ENCODE data around the gene GPR82.
A peak's percentile ranks its signal among the peaks of the same experiment; 100 is the strongest.
"Not testable (repeated sequence)": the region's sequence is repeated elsewhere in the genome, so short reads cannot be mapped to it uniquely, and the experiment has no call there.

The GPR82 gene

GRCh38 chrX:41718481-41719235, 5.3 kb upstream of the GPR82 start:
- no peak for DNase-seq (ENCODE audit: low read depth in 2 of 2)

DNA sequence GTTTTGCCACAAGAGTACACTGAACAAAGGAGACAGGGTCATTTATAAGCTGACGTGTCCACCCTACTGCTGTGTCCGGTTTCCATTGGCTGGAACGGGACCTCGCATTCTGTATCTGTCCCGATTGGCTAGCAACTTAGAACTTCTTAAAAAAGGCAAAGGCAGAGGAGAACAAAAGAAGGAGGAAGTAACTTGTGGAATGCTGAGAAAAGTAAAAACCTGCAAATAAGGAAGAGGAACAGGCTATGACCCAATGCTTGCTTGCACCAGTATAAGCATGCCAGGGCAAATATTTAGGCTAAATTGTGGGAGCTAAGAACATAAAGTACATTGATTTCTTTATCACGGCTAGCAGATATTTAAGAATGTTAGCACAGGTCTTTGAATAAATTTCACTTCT, 4.4 kb upstream of the GPR82 start:
- not testable (repeated sequence) for DNase-seq (ENCODE audit: low read depth in 2 of 2)

DNA sequence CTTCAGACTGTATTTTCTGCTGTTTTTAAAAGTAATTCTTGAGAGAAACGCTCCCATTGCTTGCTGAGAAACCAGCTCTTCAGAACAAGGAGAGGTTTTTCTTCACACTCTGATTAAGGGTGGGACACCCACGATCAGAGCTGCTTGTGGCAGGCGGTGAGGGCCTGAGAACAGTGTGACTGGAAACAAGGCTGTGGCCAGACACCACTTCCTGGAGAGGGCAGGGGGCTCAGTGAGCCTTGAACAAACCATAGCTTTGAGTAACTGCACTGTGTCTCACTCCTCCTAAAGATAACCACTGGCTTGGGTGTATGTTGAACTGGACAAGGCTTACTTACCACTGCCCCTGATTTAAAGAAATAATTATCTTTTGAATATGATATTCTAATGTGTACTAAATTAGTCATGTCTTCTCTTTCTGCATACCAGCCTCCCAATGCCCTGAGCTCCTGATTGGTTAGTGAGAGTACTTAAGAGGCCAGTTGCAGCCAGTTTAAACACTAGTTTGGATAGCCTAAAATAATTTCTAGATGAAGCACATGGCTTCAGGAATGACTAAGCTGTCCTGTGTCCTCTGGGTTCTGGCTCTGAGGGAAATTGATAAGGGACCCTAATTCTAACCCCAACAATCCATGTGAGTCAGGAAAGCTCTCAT, 3.7 kb upstream of the GPR82 start:
- peak; percentile 17 to 18 for DNase-seq (ENCODE audit: low read depth in 2 of 2)

DNA sequence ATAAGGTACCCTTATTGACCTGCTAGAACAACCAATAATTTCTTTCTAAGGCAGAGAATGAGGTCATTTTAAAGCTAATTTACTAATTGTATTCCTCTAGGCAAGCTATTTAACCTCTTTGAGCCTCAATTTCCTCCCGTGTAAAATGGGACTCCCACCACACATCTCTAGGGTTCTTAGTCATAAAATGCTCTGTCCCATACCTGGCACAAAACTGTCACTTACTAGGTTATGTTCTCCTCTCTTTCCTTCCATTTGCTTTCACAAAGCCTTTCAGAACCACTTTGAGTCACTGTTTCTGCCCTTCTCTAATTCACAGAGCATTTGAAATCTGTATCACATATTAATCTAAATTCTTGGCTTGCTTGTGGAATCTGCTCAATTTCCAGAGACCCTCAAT, 2.4 kb upstream of the GPR82 start:
- no peak for DNase-seq (ENCODE audit: low read depth in 2 of 2)

GRCh38 chrX:41722214-41722613, 1.8 kb upstream of the GPR82 start:
- DNase-seq (ENCODE audit: low read depth in 2 of 2) = no peak

DNA sequence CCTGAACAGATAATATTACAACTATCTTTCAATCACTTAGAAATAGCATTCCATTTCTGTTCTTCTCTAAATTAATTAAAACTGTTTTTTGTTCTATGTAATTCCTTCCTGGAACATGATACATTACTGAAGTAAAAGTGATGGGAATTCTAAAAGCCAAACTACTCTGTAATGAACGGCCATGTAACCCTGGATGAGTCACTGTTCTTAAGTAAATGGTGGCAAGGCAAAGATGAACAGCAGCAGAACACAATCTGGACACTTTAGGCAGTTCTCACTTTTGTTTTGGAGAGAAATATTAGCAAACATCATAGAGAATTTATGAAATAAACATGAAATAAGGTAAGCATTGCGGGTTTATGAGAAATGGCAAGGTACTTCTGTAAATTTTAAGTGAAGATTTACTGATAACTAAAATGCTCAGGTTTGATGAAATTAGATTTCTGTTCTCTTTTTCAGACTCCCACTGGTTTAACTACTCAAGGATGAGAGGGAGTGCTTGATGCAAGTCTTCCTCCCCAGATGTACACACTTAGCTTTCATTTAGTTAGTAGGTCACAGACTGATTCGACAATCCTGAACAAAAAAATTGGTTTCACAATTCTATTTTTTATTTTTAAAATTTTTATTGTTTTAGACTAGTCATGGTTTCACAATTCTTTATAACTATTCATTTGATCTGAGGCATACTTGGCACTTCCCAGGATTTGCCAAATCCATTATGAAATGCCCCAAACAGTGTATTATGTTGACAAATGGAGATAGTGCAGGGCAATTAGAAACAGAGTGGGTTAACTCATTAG, 964 bp upstream of the GPR82 start:
- DNase-seq (ENCODE audit: low read depth in 2 of 2) = no peak

- no peak for DNase-seq (ENCODE audit: low read depth in 2 of 2)
These were observed 4.1 kb downstream of the GPR82 start for GRCh38 chrX:41728125-41728524.

DNA sequence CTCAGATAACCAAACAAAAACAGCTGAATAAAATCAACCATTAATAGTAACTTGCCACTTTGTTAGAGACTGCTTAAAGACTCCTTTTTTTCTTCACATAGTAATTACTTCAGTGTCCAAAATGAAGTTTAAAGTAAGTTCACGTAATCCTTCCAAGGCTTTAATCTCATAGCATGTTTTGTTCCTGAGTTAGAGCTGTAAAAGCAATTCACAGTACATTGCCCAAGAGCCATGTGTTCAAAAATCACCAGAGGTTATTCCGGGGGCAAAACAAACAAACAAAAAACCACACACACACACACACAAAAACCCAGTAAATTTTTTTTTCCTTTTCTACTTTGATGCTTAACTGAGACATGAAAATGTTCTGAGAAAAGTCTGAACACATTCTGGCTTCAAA, 6.1 kb downstream of the GPR82 start:
- DNase-seq (ENCODE audit: low read depth in 2 of 2) = no peak

DNA sequence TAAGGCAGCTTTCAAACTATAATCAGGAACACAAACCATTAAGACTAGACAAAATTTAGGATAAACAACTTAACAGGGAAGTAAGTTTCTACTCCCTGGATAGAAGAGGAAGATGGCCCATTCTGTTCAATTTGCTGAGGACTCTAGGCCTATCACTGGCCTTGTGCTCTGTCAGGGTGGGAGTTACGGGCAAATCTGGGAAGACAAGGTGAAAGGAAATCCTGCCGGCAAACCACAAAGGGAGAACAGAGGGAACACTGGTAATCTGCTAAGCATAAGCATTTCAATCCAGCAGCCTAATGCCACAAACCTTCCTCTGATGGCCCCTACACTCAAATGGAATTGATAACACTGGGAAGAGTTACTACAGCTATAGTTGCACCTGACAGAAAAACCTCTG, 8.3 kb downstream of the GPR82 start:
- no peak for DNase-seq (ENCODE audit: low read depth in 2 of 2)

- DNase-seq (ENCODE audit: low read depth in 2 of 2) = no peak
These were observed 10.0 kb downstream of the GPR82 start for GRCh38 chrX:41733939-41734338.

DNA sequence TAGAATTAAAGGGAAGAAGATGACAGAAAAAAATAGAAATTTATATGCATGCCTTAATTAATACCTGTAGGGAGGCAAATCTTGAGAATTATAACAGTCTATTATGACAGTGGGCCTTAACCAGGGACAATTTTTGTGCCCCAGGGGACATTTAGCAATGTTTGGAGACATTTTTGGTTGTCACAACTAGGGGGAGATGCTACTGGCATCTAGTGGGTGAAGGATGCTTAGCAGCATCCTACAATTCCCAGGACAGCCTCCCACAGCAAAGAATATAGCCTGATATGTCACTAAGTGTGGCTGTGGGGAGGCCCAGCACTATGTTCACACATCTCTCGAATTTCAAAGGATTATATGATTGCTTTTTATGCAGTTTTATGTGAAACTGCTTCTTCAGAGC, 10.5 kb downstream of the GPR82 start:
- DNase-seq (ENCODE audit: low read depth in 2 of 2) = no peak

DNA sequence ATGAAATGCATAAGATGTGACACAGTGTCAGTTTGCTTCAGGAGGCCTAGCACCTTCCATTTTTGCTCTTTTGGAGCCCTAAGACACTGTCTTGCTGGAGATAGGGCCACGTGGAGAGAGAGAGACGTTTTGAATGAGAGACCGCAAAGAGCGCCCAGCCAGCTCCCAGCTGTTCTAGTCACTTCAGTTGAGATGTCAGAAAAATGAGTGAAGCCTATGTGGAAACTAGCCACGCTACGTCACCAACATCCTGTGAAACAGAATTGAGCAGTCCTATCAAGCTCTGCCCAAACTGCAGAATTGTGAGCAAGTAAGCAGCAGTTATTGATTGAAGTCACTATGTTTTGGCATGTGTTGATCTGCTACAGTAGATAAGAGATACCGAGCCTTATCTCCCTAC, 13.1 kb downstream of the GPR82 start:
- DNase-seq (ENCODE audit: low read depth in 2 of 2) = no peak

DNA sequence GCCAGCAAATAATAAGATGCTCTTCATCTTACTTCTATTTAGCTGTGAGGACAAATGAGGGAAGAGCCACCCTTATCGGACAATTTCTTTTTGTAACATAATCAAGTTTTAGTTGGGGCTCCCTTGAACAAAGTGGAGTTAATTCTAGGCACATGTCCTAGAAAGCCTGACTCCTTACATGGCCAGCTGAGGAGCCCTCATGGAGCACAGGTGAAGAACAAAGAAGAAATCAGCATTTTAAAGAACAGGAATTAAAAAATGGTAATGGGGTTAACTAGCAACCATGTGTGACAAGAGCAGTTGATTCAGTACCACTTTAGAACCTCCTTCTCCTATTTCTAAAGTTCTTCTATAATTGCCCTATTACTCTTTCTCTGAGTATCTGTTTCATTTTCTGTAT, 15.9 kb downstream of the GPR82 start:
- DNase-seq (ENCODE audit: low read depth in 2 of 2) = no peak

- no peak for DNase-seq (ENCODE audit: low read depth in 2 of 2)
These were observed 26.7 kb downstream of the GPR82 start for GRCh38 chrX:41750716-41751115.

DNA sequence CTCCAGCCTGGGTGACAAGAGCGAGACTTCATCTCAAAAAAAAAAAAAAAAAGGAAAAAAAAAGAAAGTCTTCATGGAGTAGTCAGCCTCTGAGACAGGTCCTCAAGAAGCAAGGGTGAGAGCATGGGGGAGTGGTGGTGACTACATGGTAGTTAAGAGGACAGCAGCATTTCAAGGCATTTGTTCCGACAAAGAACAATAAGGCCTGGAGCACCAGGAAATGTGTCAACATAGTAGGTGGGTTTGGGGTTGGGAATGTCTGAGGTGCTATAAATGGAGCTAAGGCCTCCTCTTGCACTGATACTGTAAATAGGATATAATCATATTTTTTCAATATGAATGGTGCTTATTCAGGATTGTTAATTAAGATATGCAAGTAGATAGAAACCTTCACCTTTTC, 34.4 kb downstream of the GPR82 start:
- no peak for DNase-seq (ENCODE audit: low read depth in 2 of 2)

GRCh38 chrX:41759817-41760216, 35.8 kb downstream of the GPR82 start:
- no peak for DNase-seq (ENCODE audit: low read depth in 2 of 2)

- no peak for DNase-seq (ENCODE audit: low read depth in 2 of 2)
These were observed 37.2 kb downstream of the GPR82 start for GRCh38 chrX:41761169-41761568.

DNA sequence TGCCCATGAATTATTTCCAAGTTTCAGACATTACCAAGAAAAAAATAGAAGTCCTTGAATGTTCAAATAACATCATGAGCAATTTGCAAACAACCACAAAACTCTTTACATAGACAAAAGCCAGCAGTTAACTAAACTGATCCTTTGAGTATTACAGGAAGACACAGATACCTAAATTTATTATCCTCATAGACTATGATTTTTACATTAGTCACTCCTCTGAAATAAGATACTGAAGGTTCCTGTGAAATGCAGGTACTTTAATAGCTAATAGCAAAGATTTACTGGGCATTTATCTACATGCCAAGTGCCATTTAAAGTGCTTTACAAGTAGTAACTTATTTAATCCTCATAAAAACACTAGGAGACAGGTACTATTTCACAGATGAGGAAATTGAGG, 37.7 kb downstream of the GPR82 start:
- DNase-seq (ENCODE audit: low read depth in 2 of 2) = no peak

DNA sequence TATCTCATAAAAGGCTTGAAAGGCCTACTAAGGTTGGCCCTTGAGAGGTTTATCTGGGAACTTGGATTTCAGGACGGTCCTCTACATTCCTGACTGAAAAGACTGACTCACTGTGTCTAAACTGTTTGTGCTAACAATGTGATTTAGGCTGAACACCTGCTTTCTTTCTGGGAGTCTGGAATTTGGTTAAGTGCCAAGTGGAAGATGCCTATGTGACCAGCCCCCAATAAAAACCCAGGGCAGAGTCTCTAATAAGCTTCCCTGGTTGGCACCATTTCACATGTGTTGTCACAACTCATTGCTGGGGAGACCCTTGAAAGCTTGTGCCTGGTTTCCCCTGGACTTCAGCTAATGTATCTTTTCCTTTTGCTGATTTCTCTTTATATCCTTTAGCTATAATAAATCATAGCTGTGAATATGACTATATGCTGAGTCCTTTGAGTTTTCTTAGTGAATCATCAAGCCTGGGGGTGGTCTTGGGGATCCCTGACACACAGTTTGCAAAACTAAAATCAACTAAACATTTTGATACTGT, 55.1 kb downstream of the GPR82 start:
- no peak for DNase-seq (ENCODE audit: low read depth in 2 of 2)
